Keratinocyte (primary cell): ENCODE data around the gene FAM169A.
"Not testable (repeated sequence)": the region's sequence is repeated elsewhere in the genome, so short reads cannot be mapped to it uniquely, and the experiment has no call there.

ENCODE experiments used
- CTCF ChIP-seq, 3 experiments: IDR thresholded peaks in 1 of 3; conservative IDR thresholded peaks in 1 of 3; optimal IDR thresholded peaks in 1 of 3; 2 replicates in 2 of 3; 3 replicates in 1 of 3; pipeline versions ENCODE3 to v1.5.1; 2011; ENCODE audit warnings: low read length in 3 of 3, mild to moderate bottlenecking in 3 of 3, moderate library complexity in 2 of 3, control low read depth in 1 of 3, inconsistent platforms in 1 of 3; ENCODE audit not compliant: insufficient read depth in 2 of 3; ENCODE audit errors: extremely low read depth in 1 of 3
- EZH2 ChIP-seq: IDR thresholded peaks from one replicate; pipeline ENCODE4 v1.6.1; 2012; ENCODE audit warnings: inconsistent platforms, mild to moderate bottlenecking, low read length, moderate library complexity

GRCh38 chr5:74748742-74749141, 117.4 kb downstream of the FAM169A start:
- TF ChIP-seq CTCF (optimal IDR thresholded peaks at IDR 0.05 in 1 of 3, IDR thresholded peaks at IDR 0.05 in 1 of 3, conservative IDR thresholded peaks at IDR 0.05 in 1 of 3; ENCODE audit: extremely low read depth in 1 of 3, insufficient read depth in 2 of 3, low read length in 3 of 3); EZH2: not testable (repeated sequence)
